ENCODE measurements around the gene RPL34. TPM values are rescaled to one million over a fixed set of nuclear protein-coding genes. Genes with fewer than 3 reads are reported as not detected.

Gene RPL34
- polyA plus RNA-seq, 1 experiment: 2,960 TPM

GRCh38 chr4:108611365-108611764 lies 9.0 kb upstream of the RPL34 start:
- TF ChIP-seq CTCF (IDR thresholded peaks at IDR 0.05; ENCODE audit: low read depth, low read length): no peak
- ChIA-PET CTCF (interaction anchor here (0.7 kb wide), 1 partner anchor 35 kb away, joined by 5 read pairs; no protein-coding TSS in a partner anchor), POLR2A (no interaction called here)
- Histone ChIP-seq H3K27me3 (ENCODE audit: control insufficient read depth, insufficient read depth, low read length) (no peaks in the 10 kb centered on the region), H3K9me3 (ENCODE audit: control insufficient read depth, insufficient read depth, low read length) (no peaks in the 10 kb centered on the region), H3K4me3 (ENCODE audit: low read depth, low read length) (no peak overlapping the region), H3K27ac (ENCODE audit: low read depth, low read length) (no peak overlapping the region)
- no peak for DNase-seq (ENCODE audit: low read depth, low spot score)

GRCh38 chr4:108612365-108612764 lies 8.0 kb upstream of the RPL34 start:
- no peaks in the 10 kb centered on the region for H3K27me3 ChIP-seq (ENCODE audit: control insufficient read depth, insufficient read depth, low read length)

GRCh38 chr4:108619372-108620100 lies 840 bp upstream of the RPL34 start:
- no peak overlapping the region for H3K27ac ChIP-seq (ENCODE audit: low read depth, low read length)
- H3K4me3 ChIP-seq (ENCODE audit: low read depth, low read length): peak overlapping the region; percentile 45; the same call in 1 of the 2 replicates
- no peaks in the 10 kb centered on the region for H3K27me3 ChIP-seq (ENCODE audit: control insufficient read depth, insufficient read depth, low read length)
- ChIA-PET CTCF (interaction anchor here (0.6 to 0.7 kb wide), 2 partner anchors 38 to 601 kb away, joined by 3 read pairs; no protein-coding TSS in a partner anchor), POLR2A (interaction anchor here (0.6 to 2.7 kb wide), 3 partner anchors 10 to 31 kb away, joined by 5 to 17 read pairs (median 8); partner anchors contain the start of gene OSTC)
- TF ChIP-seq CTCF (IDR thresholded peaks at IDR 0.05; ENCODE audit: low read depth, low read length): no peak
- no peak for DNase-seq (ENCODE audit: low read depth, low spot score)
- H3K9me3 ChIP-seq (ENCODE audit: control insufficient read depth, insufficient read depth, low read length): no peaks in the 10 kb centered on the region

More at GRCh38 chr4:108612365-108612764, 8.0 kb upstream of the RPL34 start:
- H3K4me3 ChIP-seq (ENCODE audit: low read depth, low read length): no peak overlapping the region
- no peak overlapping the region for H3K27ac ChIP-seq (ENCODE audit: low read depth, low read length)
- POLR2A ChIA-PET: no interaction called here
- no peak for DNase-seq (ENCODE audit: low read depth, low spot score)
- CTCF ChIA-PET: interaction anchor here (1.3 kb wide), 1 partner anchor 593 kb away, joined by 4 read pairs; no protein-coding TSS in a partner anchor
- no peaks in the 10 kb centered on the region for H3K9me3 ChIP-seq (ENCODE audit: control insufficient read depth, insufficient read depth, low read length)
- TF ChIP-seq CTCF (IDR thresholded peaks at IDR 0.05; ENCODE audit: low read depth, low read length): no peak

- H3K4me3 ChIP-seq (ENCODE audit: low read depth, low read length): peak overlapping the region; percentile 69
- TF ChIP-seq CTCF (IDR thresholded peaks at IDR 0.05; ENCODE audit: low read depth, low read length): no peak
- H3K27ac ChIP-seq (ENCODE audit: low read depth, low read length): peak overlapping the region; percentile 72
- DNase-seq (ENCODE audit: low read depth, low spot score): no peak
- no peaks in the 10 kb centered on the region for H3K9me3 ChIP-seq (ENCODE audit: control insufficient read depth, insufficient read depth, low read length)
- ChIA-PET POLR2A (interaction anchor here (1.3 to 2.7 kb wide), 2 partner anchors 9 to 30 kb away, joined by 5 to 17 read pairs; partner anchors contain the start of gene OSTC), CTCF (no interaction called here)
- H3K27me3 ChIP-seq (ENCODE audit: control insufficient read depth, insufficient read depth, low read length): no peaks in the 10 kb centered on the region
These were observed 843 bp downstream of the RPL34 start for GRCh38 chr4:108620933-108621905.

Data from AG04450 (cell line).